MV-4-11 (cell line): ENCODE data around the gene NCAPD2.

Experiments used
- DNase-seq: peaks from one replicate; lab custom pipeline; 2025; lab: John Stamatoyannopoulos, UW

Gene NCAPD2

DNA sequence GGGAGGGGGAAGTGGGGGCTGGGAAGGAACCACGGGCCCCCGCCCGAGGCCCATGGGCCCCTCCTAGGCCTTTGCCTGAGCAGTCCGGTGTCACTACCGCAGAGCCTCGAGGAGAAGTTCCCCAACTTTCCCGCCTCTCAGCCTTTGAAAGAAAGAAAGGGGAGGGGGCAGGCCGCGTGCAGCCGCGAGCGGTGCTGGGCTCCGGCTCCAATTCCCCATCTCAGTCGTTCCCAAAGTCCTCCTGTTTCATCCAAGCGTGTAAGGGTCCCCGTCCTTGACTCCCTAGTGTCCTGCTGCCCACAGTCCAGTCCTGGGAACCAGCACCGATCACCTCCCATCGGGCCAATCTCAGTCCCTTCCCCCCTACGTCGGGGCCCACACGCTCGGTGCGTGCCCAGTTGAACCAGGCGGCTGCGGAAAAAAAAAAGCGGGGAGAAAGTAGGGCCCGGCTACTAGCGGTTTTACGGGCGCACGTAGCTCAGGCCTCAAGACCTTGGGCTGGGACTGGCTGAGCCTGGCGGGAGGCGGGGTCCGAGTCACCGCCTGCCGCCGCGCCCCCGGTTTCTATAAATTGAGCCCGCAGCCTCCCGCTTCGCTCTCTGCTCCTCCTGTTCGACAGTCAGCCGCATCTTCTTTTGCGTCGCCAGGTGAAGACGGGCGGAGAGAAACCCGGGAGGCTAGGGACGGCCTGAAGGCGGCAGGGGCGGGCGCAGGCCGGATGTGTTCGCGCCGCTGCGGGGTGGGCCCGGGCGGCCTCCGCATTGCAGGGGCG is 40.2 kb downstream of the NCAPD2 start, which contains the start of gene GAPDH:
TSS of gene GAPDH (plus strand) at position 595 of the 772 bp plus-strand sequence. CDS start 316 bp downstream, outside the sequence.
- peak; percentile 95 for DNase-seq

DNA sequence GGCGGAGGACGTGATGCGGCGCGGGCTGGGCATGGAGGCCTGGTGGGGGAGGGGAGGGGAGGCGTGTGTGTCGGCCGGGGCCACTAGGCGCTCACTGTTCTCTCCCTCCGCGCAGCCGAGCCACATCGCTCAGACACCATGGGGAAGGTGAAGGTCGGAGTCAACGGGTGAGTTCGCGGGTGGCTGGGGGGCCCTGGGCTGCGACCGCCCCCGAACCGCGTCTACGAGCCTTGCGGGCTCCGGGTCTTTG is 40.7 kb downstream of the NCAPD2 start:
- DNase-seq = no peak

DNA sequence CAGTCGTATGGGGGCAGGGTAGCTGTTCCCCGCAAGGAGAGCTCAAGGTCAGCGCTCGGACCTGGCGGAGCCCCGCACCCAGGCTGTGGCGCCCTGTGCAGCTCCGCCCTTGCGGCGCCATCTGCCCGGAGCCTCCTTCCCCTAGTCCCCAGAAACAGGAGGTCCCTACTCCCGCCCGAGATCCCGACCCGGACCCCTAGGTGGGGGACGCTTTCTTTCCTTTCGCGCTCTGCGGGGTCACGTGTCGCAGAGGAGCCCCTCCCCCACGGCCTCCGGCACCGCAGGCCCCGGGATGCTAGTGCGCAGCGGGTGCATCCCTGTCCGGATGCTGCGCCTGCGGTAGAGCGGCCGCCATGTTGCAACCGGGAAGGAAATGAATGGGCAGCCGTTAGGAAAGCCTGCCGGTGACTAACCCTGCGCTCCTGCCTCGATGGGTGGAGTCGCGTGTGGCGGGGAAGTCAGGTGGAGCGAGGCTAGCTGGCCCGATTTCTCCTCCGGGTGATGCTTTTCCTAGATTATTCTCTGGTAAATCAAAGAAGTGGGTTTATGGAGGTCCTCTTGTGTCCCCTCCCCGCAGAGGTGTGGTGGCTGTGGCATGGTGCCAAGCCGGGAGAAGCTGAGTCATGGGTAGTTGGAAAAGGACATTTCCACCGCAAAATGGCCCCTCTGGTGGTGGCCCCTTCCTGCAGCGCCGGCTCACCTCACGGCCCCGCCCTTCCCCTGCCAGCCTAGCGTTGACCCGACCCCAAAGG is 41.2 kb downstream of the NCAPD2 start:
- peak; percentile 70 for DNase-seq

DNA sequence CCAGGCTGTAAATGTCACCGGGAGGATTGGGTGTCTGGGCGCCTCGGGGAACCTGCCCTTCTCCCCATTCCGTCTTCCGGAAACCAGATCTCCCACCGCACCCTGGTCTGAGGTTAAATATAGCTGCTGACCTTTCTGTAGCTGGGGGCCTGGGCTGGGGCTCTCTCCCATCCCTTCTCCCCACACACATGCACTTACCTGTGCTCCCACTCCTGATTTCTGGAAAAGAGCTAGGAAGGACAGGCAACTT is 41.7 kb downstream of the NCAPD2 start:
- no peak for DNase-seq

DNA sequence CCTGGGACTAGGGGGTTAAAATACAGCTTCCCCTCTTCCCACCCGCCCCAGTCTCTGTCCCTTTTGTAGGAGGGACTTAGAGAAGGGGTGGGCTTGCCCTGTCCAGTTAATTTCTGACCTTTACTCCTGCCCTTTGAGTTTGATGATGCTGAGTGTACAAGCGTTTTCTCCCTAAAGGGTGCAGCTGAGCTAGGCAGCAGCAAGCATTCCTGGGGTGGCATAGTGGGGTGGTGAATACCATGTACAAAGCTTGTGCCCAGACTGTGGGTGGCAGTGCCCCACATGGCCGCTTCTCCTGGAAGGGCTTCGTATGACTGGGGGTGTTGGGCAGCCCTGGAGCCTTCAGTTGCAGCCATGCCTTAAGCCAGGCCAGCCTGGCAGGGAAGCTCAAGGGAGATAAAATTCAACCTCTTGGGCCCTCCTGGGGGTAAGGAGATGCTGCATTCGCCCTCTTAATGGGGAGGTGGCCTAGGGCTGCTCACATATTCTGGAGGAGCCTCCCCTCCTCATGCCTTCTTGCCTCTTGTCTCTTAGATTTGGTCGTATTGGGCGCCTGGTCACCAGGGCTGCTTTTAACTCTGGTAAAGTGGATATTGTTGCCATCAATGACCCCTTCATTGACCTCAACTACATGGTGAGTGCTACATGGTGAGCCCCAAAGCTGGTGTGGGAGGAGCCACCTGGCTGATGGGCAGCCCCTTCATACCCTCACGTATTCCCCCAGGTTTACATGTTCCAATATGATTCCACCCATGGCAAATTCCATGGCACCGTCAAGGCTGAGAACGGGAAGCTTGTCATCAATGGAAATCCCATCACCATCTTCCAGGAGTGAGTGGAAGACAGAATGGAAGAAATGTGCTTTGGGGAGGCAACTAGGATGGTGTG is 42.3 kb downstream of the NCAPD2 start:
- DNase-seq = no peak

DNA sequence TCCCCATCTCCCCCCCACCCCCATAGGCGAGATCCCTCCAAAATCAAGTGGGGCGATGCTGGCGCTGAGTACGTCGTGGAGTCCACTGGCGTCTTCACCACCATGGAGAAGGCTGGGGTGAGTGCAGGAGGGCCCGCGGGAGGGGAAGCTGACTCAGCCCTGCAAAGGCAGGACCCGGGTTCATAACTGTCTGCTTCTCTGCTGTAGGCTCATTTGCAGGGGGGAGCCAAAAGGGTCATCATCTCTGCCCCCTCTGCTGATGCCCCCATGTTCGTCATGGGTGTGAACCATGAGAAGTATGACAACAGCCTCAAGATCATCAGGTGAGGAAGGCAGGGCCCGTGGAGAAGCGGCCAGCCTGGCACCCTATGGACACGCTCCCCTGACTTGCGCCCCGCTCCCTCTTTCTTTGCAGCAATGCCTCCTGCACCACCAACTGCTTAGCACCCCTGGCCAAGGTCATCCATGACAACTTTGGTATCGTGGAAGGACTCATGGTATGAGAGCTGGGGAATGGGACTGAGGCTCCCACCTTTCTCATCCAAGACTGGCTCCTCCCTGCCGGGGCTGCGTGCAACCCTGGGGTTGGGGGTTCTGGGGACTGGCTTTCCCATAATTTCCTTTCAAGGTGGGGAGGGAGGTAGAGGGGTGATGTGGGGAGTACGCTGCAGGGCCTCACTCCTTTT is 43.1 kb downstream of the NCAPD2 start:
- DNase-seq = no peak

DNA sequence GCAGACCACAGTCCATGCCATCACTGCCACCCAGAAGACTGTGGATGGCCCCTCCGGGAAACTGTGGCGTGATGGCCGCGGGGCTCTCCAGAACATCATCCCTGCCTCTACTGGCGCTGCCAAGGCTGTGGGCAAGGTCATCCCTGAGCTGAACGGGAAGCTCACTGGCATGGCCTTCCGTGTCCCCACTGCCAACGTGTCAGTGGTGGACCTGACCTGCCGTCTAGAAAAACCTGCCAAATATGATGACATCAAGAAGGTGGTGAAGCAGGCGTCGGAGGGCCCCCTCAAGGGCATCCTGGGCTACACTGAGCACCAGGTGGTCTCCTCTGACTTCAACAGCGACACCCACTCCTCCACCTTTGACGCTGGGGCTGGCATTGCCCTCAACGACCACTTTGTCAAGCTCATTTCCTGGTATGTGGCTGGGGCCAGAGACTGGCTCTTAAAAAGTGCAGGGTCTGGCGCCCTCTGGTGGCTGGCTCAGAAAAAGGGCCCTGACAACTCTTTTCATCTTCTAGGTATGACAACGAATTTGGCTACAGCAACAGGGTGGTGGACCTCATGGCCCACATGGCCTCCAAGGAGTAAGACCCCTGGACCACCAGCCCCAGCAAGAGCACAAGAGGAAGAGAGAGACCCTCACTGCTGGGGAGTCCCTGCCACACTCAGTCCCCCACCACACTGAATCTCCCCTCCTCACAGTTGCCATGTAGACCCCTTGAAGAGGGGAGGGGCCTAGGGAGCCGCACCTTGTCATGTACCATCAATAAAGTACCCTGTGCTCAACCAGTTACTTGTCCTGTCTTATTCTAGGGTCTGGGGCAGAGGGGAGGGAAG is 43.9 kb downstream of the NCAPD2 start:
- peak; percentile 78 for DNase-seq

DNA sequence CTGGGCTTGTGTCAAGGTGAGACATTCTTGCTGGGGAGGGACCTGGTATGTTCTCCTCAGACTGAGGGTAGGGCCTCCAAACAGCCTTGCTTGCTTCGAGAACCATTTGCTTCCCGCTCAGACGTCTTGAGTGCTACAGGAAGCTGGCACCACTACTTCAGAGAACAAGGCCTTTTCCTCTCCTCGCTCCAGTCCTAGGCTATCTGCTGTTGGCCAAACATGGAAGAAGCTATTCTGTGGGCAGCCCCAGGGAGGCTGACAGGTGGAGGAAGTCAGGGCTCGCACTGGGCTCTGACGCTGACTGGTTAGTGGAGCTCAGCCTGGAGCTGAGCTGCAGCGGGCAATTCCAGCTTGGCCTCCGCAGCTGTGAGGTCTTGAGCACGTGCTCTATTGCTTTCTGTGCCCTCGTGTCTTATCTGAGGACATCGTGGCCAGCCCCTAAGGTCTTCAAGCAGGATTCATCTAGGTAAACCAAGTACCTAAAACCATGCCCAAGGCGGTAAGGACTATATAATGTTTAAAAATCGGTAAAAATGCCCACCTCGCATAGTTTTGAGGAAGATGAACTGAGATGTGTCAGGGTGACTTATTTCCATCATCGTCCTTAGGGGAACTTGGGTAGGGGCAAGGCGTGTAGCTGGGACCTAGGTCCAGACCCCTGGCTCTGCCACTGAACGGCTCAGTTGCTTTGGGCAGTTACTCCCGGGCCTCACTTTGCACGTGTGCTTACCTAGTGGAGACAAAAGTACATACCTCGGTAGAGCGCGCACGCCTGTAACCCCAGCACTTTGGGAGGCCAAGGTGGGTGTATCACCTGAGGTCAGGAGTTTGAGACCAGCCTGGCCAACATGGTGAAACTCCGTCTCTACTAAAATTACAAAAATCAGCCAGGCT is 44.8 kb downstream of the NCAPD2 start:
- peak; percentile 26 for DNase-seq

DNA sequence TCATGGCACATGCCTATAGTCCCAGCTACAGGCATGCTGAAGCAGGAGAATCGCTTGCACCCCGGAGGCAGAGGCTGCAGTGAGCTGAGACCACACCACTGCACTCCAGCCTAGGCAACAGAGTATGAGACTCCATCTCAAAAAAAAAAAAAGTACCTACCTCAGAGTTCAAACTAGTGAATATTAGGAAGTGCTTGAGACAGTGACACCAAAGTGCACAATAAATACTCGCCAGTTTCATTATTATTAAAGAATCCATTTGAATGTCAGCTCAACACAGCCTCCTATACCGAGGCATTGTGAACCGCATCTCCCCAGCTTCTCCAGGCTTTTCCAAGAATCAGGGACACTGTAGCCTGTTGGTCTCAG is 45.4 kb downstream of the NCAPD2 start:
- no peak for DNase-seq

DNA sequence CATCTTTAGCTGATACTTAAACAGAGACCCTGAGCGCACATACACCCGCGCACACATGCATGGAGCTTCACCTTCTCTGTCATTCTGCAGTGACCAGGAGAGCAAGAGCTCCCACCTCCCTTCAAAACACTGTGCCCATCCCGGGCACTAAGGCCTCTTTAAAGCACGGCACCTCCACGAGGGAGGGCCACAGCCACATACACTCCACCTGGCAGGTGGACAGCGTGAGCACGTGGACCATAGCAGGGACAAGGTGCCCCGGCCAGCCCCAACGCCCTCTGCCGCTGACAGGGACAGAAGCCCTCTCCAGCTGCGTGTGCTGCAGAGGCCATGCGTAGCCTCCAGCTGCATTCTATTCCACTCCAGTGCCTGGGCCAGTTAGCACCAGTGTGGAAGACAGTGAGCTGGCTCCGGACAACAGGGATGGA is 45.8 kb downstream of the NCAPD2 start:
- DNase-seq = no peak

DNA sequence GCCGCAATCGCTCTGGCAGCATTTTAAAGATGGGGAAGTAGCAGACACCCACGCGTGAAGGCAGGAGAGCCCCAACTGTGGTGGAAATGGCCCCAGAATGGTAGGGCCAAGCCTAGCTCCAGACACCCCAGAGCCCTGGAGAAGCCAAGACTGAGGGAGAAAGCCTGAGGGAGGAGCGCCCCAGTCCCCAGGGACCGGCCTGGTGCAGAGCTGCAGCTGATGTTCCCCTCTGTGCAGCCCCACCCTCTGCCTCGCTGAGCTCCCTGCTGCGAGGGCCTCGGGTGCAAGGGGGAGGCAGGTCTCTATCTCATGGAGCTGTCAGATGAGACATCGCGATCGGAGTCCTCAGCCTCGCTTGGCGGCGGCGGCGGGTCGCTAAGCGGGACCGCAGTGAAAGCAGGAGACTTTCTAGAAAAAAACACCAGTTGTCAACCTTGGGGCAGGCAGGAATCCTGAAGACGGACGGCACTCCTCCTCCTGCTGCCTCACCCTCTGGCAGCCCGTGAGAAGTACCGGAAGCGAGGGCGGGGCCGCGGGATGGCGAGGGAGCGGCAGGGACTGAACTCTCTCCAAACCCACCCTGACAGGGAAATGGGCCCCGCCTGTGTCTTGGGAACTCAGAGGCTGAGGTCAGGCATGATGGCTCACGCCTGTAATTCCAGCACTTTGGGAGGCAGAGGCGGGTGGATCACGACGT is 46.4 kb downstream of the NCAPD2 start:
- peak; percentile 42 for DNase-seq

DNA sequence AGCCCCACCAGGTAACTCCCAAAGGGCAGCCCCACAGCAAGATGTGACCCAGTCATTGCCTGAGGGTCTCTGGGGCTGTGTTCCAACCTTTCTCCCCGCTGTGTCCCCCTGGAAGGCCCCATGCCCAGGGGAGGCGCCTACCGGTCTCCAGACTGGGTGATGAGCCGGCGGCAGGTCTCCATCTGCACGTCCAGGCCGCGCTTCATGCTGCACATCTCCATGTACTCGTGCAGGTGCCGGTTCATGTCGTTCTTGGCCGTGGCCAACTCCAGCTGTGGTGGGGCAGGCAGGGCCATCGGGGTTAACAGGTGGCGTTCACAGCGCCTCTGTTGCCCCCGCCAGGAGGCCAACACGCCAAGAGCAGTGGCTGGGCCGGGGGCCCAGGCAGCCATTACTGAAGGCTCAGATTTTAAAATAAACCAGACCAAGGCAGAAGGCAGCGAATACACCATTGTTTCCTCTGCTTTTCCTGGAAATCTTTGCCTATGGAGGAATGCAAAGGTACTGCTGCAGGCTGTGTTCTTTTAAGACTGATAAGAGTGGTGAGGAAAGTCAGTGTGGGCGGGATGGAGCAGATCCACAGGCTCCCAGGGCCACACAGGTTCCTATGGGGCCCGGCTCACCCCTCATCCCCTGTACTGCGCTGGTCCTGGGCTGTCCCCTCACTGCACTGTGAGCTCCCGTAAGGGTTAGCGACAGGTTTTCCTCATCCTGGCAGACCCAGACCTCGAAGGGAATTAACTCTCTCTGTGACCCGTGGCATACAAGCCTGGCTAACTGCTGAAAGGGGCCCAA is 47.7 kb downstream of the NCAPD2 start:
- DNase-seq = no peak

DNA sequence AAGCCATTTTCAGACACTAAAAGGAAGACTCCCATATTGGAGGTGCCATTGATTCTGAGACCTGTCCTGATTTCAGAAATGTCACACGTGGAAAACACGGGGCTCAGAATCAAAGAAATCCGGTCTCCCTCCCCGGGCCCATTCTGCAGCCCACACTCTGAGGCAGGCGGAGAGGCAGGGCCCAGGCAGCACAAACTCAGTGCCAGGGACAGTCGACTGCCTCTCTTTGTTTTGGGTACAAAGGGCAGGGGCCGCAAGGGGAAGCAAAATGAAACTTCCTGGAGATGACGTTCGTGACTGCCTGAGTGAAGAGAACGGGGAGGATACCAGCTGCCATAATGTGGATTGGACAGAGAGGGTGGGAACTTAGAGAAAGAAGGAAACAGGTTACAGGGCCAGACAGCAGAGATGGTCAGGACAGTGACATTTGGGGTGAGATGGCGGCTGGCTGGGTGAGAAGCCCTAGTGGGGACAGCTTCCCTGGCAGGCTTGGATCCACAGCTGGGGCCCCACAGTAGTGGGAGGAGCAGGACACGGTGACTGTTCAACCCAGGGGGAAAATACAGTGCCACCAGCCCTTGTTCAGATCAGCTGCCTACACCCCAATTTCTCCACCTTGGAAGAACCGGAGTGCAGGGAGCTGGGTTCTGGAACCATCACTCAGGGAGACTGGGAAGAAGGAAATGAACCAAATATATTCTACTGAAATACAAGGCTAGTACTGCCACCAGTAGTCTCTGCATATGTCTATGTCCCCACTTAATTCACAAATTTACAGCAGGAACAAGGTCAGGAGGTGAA is 48.5 kb downstream of the NCAPD2 start:
- DNase-seq = no peak

DNA sequence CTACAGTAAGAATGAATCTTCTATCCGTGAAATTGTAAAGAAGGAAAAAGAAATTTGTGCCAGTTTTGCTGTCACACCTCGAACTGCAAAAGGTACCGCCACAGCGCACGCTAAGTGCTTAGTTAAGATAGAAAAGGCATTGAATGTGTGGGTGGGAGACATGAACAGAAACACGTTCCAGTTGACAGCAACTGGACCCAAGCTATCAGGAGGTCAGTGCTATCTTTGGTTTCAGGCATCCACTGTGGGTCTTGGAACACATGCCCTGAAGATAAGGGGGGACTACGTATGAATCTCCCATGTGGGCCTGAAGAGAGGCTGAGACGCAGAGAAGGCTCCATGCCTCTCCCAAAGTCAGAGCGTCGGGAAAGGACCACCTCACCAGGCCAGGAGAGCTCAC is 52.1 kb downstream of the NCAPD2 start:
- no peak for DNase-seq

DNA sequence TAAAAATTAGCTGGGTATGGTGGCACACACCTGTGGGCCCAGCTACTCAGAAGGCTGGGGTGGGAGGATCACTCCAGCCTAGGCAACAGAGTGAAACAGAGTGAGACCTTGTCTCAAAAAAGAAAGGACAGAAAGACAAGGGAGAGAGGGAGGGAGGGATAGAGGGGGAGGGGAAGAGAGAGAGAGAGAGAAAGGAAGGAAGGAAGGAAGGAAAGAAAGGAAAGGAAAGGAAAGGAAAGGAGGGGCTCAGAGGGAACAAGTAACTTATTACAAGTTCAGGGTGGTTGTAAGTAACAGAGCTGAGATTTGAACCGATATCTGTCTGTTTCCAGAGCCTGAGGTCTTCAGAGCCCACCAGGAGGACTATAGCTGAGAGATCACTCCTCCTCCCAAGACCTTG is 53.7 kb downstream of the NCAPD2 start:
- no peak for DNase-seq

DNA sequence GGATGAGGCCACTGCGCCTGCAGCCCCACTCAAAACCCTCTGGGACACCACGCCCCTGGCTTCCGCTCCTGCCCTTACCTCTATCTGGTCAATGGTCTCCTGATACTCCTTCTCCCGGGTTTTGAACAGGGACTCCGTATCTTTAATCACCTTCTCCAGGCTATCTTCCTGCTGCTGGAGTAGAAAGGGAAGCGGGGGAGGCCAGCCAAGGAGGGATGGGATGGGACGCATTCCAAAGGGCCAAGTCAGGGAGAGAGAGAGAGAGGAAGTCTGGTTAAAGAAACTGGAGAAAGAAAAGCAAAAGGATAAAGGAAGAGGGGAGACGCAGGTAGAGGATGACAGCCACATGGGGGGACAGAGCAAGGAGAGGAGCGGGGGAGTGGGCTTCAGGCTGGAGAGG is 54.1 kb downstream of the NCAPD2 start:
- no peak for DNase-seq

DNA sequence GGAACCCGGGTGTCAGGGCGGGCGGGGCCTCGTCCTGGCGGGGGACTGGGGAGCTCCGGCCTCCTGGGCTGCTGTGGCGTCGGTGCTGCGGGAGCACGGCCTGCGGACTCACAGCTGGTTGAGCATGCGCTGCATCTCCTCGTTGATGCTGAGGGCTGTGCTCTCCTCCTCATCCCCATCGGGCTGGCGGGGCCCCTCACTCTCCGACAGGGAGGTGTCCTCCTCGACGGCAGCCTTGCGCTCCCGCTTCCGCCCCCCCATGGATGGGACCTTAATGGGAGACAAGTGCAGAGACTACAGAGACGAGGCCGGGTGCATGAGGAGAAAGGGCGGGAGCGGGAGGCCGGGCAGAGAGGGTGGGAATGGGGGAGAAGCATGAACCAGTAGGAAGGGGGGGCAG is 54.7 kb downstream of the NCAPD2 start:
- no peak for DNase-seq
